CD4-positive, CD25-positive, alpha-beta regulatory T cell (primary cell): ENCODE measurements around the gene NDST1. TPM values are rescaled to one million over a fixed set of nuclear protein-coding genes. Genes with fewer than 3 reads are reported as not detected.
"Not testable (repeated sequence)": the region's sequence is repeated elsewhere in the genome, so short reads cannot be mapped to it uniquely, and the experiment has no call there.

ENCODE experiments used
- ATAC-seq, 2 donors: fragments of 150-1000 bp; cut with Tn5 transposase; one replicate each; pipeline ENCODE4 v1.10.0; 2021; ENCODE audit warnings: low read depth in 2 of 2, moderate number of reproducible peaks in 2 of 2, moderate library complexity in 1 of 2
- DNase-seq, 3 donors: peaks; one replicate each; pipeline versions ENCODE4 v3.0.0 to v3.0.0-alpha.2; 2012 to 2022; ENCODE audit warnings: mixed read lengths in 1 of 3
- H3K27ac ChIP-seq: one replicate; pipeline ENCODE4 v1.7.0; 2013; ENCODE audit warnings: mild to moderate bottlenecking, low read length; ENCODE audit not compliant: insufficient read depth, poor library complexity, severe bottlenecking
- H3K27me3 ChIP-seq: one replicate; pipeline ENCODE4 v1.7.0; 2013; ENCODE audit warnings: low read length; ENCODE audit not compliant: control insufficient read depth, insufficient read depth
- H3K36me3 ChIP-seq: one replicate; pipeline ENCODE4 v1.7.0; 2013; ENCODE audit warnings: mild to moderate bottlenecking, low read length, moderate library complexity; ENCODE audit not compliant: control insufficient read depth, insufficient read depth
- H3K4me1 ChIP-seq: 2 replicates; pipeline ENCODE4 v1.7.0; 2013; ENCODE audit warnings: mild to moderate bottlenecking, low read length; ENCODE audit not compliant: insufficient read depth, control insufficient read depth, poor library complexity, severe bottlenecking
- H3K4me3 ChIP-seq: one replicate; pipeline ENCODE4 v1.7.0; 2013; ENCODE audit warnings: low read depth, mild to moderate bottlenecking, low read length, moderate library complexity
- H3K9me3 ChIP-seq, 2 experiments: 1 replicate in 1 of 2; 2 replicates in 1 of 2; pipeline ENCODE4 v1.7.0; 2013; ENCODE audit warnings: low read length in 2 of 2, mild to moderate bottlenecking in 1 of 2, moderate library complexity in 1 of 2; ENCODE audit not compliant: control insufficient read depth in 2 of 2
- H3K27ac Mint-ChIP-seq, 3 donors: one replicate each; pipeline ENCODE4 v1.8.0; 2020 to 2022; ENCODE audit warnings: mild to moderate bottlenecking in 3 of 3, mixed read lengths in 3 of 3, moderate library complexity in 2 of 3
- H3K27me3 Mint-ChIP-seq: one replicate; pipeline ENCODE4 v1.8.0; 2022; ENCODE audit warnings: mild to moderate bottlenecking, mixed read lengths
- H3K36me3 Mint-ChIP-seq: one replicate; pipeline ENCODE4 v1.8.0; 2020; ENCODE audit warnings: mixed read lengths
- H3K4me1 Mint-ChIP-seq, 4 donors: one replicate each; pipeline ENCODE4 v1.8.0; 2020 to 2022; ENCODE audit warnings: mixed read lengths in 4 of 4, mild to moderate bottlenecking in 1 of 4
- H3K4me3 Mint-ChIP-seq, 4 donors: one replicate each; pipeline ENCODE4 v1.8.0; 2020 to 2022; ENCODE audit warnings: mild to moderate bottlenecking in 4 of 4, mixed read lengths in 4 of 4, moderate library complexity in 3 of 4
- H3K9me3 Mint-ChIP-seq, 7 donors: one replicate each; pipeline ENCODE4 v1.8.0; 2020 to 2022; ENCODE audit warnings: mixed read lengths in 7 of 7, mild to moderate bottlenecking in 3 of 7, moderate library complexity in 2 of 7
- polyA plus RNA-seq, 4 donors: library from polyadenylated mRNA; unstranded; fragments of 300-500 nt; fragmentation: Illumina TruSeq; gene quantifications; one replicate each; pipeline ENCODE4 v1.2.3, GENCODE V29; 2021
- total RNA-seq: library from RNA; stranded (reverse); gene quantifications from one replicate; pipeline ENCODE4 v1.2.3, GENCODE V29; 2022

NDST1 gene
- total and polyA plus RNA-seq, 5 donors from 2014 or later = 2.4 TPM; not detected in 4

- Histone ChIP-seq H3K36me3 (no peaks in the 10 kb centered on the region), H3K4me1 (no peaks in the 10 kb centered on the region), H3K27me3 (no peaks in the 10 kb centered on the region), H3K4me3 (no peak overlapping the region), H3K9me3 (no peaks in the 10 kb centered on the region), H3K27ac (no peak overlapping the region)
- H3K4me3 Mint-ChIP-seq = no peak overlapping the region
- no peaks in the 10 kb centered on the region for H3K4me1 Mint-ChIP-seq
- H3K27ac Mint-ChIP-seq = no peak overlapping the region
- ATAC-seq (no peak), DNase-seq (no peak)
- no peaks in the 10 kb centered on the region for H3K27me3 Mint-ChIP-seq
- H3K36me3 Mint-ChIP-seq = no peaks in the 10 kb centered on the region
- H3K9me3 Mint-ChIP-seq = no peaks in the 10 kb centered on the region
Observed at GRCh38 chr5:150469718-150470469, 38.0 kb upstream of the NDST1 start.

- Histone ChIP-seq H3K4me3 (no peak overlapping the region), H3K27ac (no peak overlapping the region), H3K9me3 (no peaks in the 10 kb centered on the region), H3K4me1 (no peaks in the 10 kb centered on the region), H3K27me3 (no peaks in the 10 kb centered on the region), H3K36me3 (no peaks in the 10 kb centered on the region)
- H3K4me3 Mint-ChIP-seq = no peak overlapping the region
- H3K27ac Mint-ChIP-seq = no peak overlapping the region
- H3K36me3 Mint-ChIP-seq = no peaks in the 10 kb centered on the region
- ATAC-seq = no peak
- H3K4me1 Mint-ChIP-seq = no peaks in the 10 kb centered on the region
- DNase-seq = no peak
- H3K27me3 Mint-ChIP-seq = peaks cover 6% of the 10 kb centered on the region
- H3K9me3 Mint-ChIP-seq = no peaks in the 10 kb centered on the region
Observed at GRCh38 chr5:150473673-150474358, 34.1 kb upstream of the NDST1 start.

GRCh38 chr5:150476568-150476967, 31.4 kb upstream of the NDST1 start:
- not testable (repeated sequence) for H3K4me3 ChIP-seq, H3K4me1 Mint-ChIP-seq, H3K27me3 Mint-ChIP-seq, H3K4me1 ChIP-seq, H3K36me3 ChIP-seq, H3K27me3 ChIP-seq, DNase-seq, H3K4me3 Mint-ChIP-seq, H3K36me3 Mint-ChIP-seq, H3K9me3 ChIP-seq, H3K27ac ChIP-seq, H3K9me3 Mint-ChIP-seq, ATAC-seq
- peak overlapping the region in 1 of 3 donors; percentile 85 for H3K27ac Mint-ChIP-seq

- H3K9me3 Mint-ChIP-seq = peaks cover 0 to 3% (median 0%) of the 10 kb centered on the region in 7 donors
- DNase-seq = no peak
- H3K9me3 ChIP-seq = no peaks in the 10 kb centered on the region
- H3K27me3 Mint-ChIP-seq = peaks cover 32% of the 10 kb centered on the region
- H3K4me3 ChIP-seq = no peak overlapping the region
- no peak overlapping the region for H3K27ac ChIP-seq
- no peaks in the 10 kb centered on the region for H3K36me3 Mint-ChIP-seq
- H3K27me3 ChIP-seq = no peaks in the 10 kb centered on the region
- no peak overlapping the region for H3K4me3 Mint-ChIP-seq
- no peaks in the 10 kb centered on the region for H3K4me1 ChIP-seq
- no peak overlapping the region for H3K27ac Mint-ChIP-seq
- ATAC-seq = no peak
- no peaks in the 10 kb centered on the region for H3K4me1 Mint-ChIP-seq
- no peaks in the 10 kb centered on the region for H3K36me3 ChIP-seq
Observed at GRCh38 chr5:150479416-150479815, 28.5 kb upstream of the NDST1 start.

- H3K27ac Mint-ChIP-seq = no peak overlapping the region
- H3K27me3 ChIP-seq = peaks cover 3% of the 10 kb centered on the region
- no peak overlapping the region for H3K4me3 Mint-ChIP-seq
- H3K4me1 ChIP-seq = peaks cover 7% of the 10 kb centered on the region
- H3K36me3 ChIP-seq = no peaks in the 10 kb centered on the region
- no peaks in the 10 kb centered on the region for H3K9me3 ChIP-seq
- no peak for ATAC-seq
- no peak overlapping the region for H3K4me3 ChIP-seq
- peaks cover 41% of the 10 kb centered on the region for H3K27me3 Mint-ChIP-seq
- no peaks in the 10 kb centered on the region for H3K36me3 Mint-ChIP-seq
- no peak for DNase-seq
- H3K9me3 Mint-ChIP-seq = peaks cover 0 to 4% (median 0%) of the 10 kb centered on the region in 7 donors
- no peak overlapping the region for H3K27ac ChIP-seq
- peaks cover 0 to 4% (median 1%) of the 10 kb centered on the region in 4 donors for H3K4me1 Mint-ChIP-seq
Observed at GRCh38 chr5:150481708-150481965, 26.3 kb upstream of the NDST1 start.

- no peak for ATAC-seq
- no peak for DNase-seq
- Mint-ChIP-seq H3K9me3 (peaks cover 0 to 4% (median 0%) of the 10 kb centered on the region in 7 donors), H3K27ac (no peak overlapping the region), H3K4me3 (no peak overlapping the region), H3K4me1 (peaks cover 0 to 7% (median 3%) of the 10 kb centered on the region in 4 donors), H3K36me3 (no peaks in the 10 kb centered on the region), H3K27me3 (peaks cover 40% of the 10 kb centered on the region)
- Histone ChIP-seq H3K27me3 (peaks cover 3% of the 10 kb centered on the region), H3K4me1 (peaks cover 11% of the 10 kb centered on the region), H3K36me3 (no peaks in the 10 kb centered on the region), H3K27ac (no peak overlapping the region), H3K9me3 (no peaks in the 10 kb centered on the region), H3K4me3 (no peak overlapping the region)
Observed at GRCh38 chr5:150481972-150482406, 25.9 kb upstream of the NDST1 start.

GRCh38 chr5:150484964-150485692, 22.8 kb upstream of the NDST1 start:
- no peak overlapping the region for H3K4me3 ChIP-seq

More at GRCh38 chr5:150484964-150485692, 22.8 kb upstream of the NDST1 start:
- Histone ChIP-seq H3K36me3 (no peaks in the 10 kb centered on the region), H3K27me3 (peaks cover 8% of the 10 kb centered on the region), H3K27ac (no peak overlapping the region), H3K9me3 (no peaks in the 10 kb centered on the region), H3K4me1 (peaks cover 11% of the 10 kb centered on the region)
- H3K27ac Mint-ChIP-seq = peak overlapping the region in 2 of 3 donors; percentile 49 to 79
- DNase-seq (no peak), ATAC-seq (no peak)
- no peaks in the 10 kb centered on the region for H3K36me3 Mint-ChIP-seq
- H3K27me3 Mint-ChIP-seq = peaks cover 57% of the 10 kb centered on the region
- peaks cover 0 to 7% (median 0%) of the 10 kb centered on the region in 7 donors for H3K9me3 Mint-ChIP-seq
- peak overlapping the region; percentile 75 to 86 (median 78) for H3K4me3 Mint-ChIP-seq
- H3K4me1 Mint-ChIP-seq = peaks cover 0 to 12% (median 6%) of the 10 kb centered on the region in 4 donors
